ENCODE results near the gene CLSTN2.

- TF ChIP-seq CTCF (conservative IDR thresholded peaks at IDR 0.05 in 1 of 2, IDR thresholded peaks at IDR 0.05 in 1 of 2; ENCODE audit: extremely low read depth in 1 of 2, insufficient read depth in 1 of 2, low read depth in 1 of 2, low read length in 2 of 2) (no peak), EZH2 (IDR thresholded peaks at IDR 0.05; ENCODE audit: borderline replicate concordance, low read length) (no peak)
Observed at GRCh38 chr3:139954146-139954860, 19.3 kb downstream of the CLSTN2 start.
